Measurements from ENCODE around the gene KANSL1. TPM values are rescaled to one million over a fixed set of nuclear protein-coding genes. Genes with fewer than 3 reads are reported as not detected.

Gene KANSL1
- total RNA-seq, 1 donor from 2014 or later: 121 TPM

- Mint-ChIP-seq H3K9me3 (no peaks in the 10 kb centered on the region), H3K36me3 (ENCODE audit: low read depth) (peaks cover 7% of the 10 kb centered on the region), H3K4me3 (no peak overlapping the region), H3K27me3 (ENCODE audit: low read depth) (no peaks in the 10 kb centered on the region), H3K4me1 (peaks cover 14% of the 10 kb centered on the region), H3K27ac (ENCODE audit: unreplicated experiment) (no peak overlapping the region)
- no peak for TF ChIP-seq CTCF (conservative IDR thresholded peaks at IDR 0.05)
- DNase-seq (ENCODE audit: low read depth, low spot score): no peak
These were observed 106.4 kb downstream of the KANSL1 start for GRCh38 chr17:46086821-46087220.

- no peaks in the 10 kb centered on the region for H3K9me3 Mint-ChIP-seq
- no peak overlapping the region for H3K27ac Mint-ChIP-seq (ENCODE audit: unreplicated experiment)
- H3K36me3 Mint-ChIP-seq (ENCODE audit: low read depth): peaks cover 7% of the 10 kb centered on the region
- no peak for DNase-seq (ENCODE audit: low read depth, low spot score)
- H3K27me3 Mint-ChIP-seq (ENCODE audit: low read depth): no peaks in the 10 kb centered on the region
- H3K4me1 Mint-ChIP-seq: peaks cover 25% of the 10 kb centered on the region
- no peak for TF ChIP-seq CTCF (conservative IDR thresholded peaks at IDR 0.05)
- no peak overlapping the region for H3K4me3 Mint-ChIP-seq
These were observed 107.7 kb downstream of the KANSL1 start for GRCh38 chr17:46085522-46085921.

- H3K27me3 Mint-ChIP-seq (ENCODE audit: low read depth): no peaks in the 10 kb centered on the region
- no peak for DNase-seq (ENCODE audit: low read depth, low spot score)
- TF ChIP-seq CTCF (conservative IDR thresholded peaks at IDR 0.05): no peak
- H3K4me3 Mint-ChIP-seq: no peak overlapping the region
- H3K9me3 Mint-ChIP-seq: no peaks in the 10 kb centered on the region
- peaks cover 17% of the 10 kb centered on the region for H3K36me3 Mint-ChIP-seq (ENCODE audit: low read depth)
- no peak overlapping the region for H3K27ac Mint-ChIP-seq (ENCODE audit: unreplicated experiment)
- peaks cover 25% of the 10 kb centered on the region for H3K4me1 Mint-ChIP-seq
These were observed 111.0 kb downstream of the KANSL1 start for GRCh38 chr17:46082257-46082656.

GRCh38 chr17:46081018-46081320 is 112.3 kb downstream of the KANSL1 start:
- Mint-ChIP-seq H3K4me3 (no peak overlapping the region), H3K27ac (ENCODE audit: unreplicated experiment) (peak overlapping the region; percentile 37), H3K36me3 (ENCODE audit: low read depth) (peaks cover 23% of the 10 kb centered on the region), H3K9me3 (no peaks in the 10 kb centered on the region), H3K27me3 (ENCODE audit: low read depth) (no peaks in the 10 kb centered on the region), H3K4me1 (peaks cover 26% of the 10 kb centered on the region)
- TF ChIP-seq CTCF (conservative IDR thresholded peaks at IDR 0.05): no peak
- DNase-seq (ENCODE audit: low read depth, low spot score): no peak

- no peaks in the 10 kb centered on the region for H3K9me3 Mint-ChIP-seq
- peaks cover 26% of the 10 kb centered on the region for H3K36me3 Mint-ChIP-seq (ENCODE audit: low read depth)
- H3K4me1 Mint-ChIP-seq: peaks cover 26% of the 10 kb centered on the region
- no peak overlapping the region for H3K4me3 Mint-ChIP-seq
- TF ChIP-seq CTCF (conservative IDR thresholded peaks at IDR 0.05): no peak
- DNase-seq (ENCODE audit: low read depth, low spot score): no peak
- no peak overlapping the region for H3K27ac Mint-ChIP-seq (ENCODE audit: unreplicated experiment)
- H3K27me3 Mint-ChIP-seq (ENCODE audit: low read depth): no peaks in the 10 kb centered on the region
These were observed 112.9 kb downstream of the KANSL1 start for GRCh38 chr17:46080118-46081017.

Measured in neural crest cell (in vitro differentiated cells).